GM19328 (cell line): ENCODE results near the gene TALDO1.
"Not testable (repeated sequence)": the region's sequence is repeated elsewhere in the genome, so short reads cannot be mapped to it uniquely, and the experiment has no call there.

Experiments used
- ATAC-seq: cut with Tn5 transposase; IDR thresholded peaks from one replicate; pipeline ENCODE4 v1.9.1; 2021; ENCODE audit warnings: mild to moderate bottlenecking, moderate library complexity; ENCODE audit not compliant: unreplicated experiment

TALDO1 gene

DNA sequence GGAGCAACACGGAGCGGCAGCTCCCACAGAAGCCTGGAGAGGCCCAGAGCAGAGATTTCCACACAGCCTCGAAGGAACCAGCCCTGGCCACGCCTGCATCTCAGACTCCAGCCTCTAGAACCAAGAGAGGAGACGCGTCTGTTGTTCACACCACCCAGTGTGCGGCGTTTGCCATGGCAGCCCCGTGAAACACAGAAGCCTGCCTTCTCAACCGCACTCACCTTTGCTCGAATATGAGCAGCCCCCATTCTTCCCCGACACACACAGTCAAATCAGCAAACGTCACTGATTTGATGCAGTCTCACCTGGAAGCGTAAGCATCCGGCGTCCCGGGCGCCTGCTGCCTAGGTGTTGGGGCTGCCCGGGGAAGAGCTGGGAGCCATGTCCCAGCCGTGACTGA lies 14.2 kb upstream of the TALDO1 start:
- no peak for ATAC-seq

DNA sequence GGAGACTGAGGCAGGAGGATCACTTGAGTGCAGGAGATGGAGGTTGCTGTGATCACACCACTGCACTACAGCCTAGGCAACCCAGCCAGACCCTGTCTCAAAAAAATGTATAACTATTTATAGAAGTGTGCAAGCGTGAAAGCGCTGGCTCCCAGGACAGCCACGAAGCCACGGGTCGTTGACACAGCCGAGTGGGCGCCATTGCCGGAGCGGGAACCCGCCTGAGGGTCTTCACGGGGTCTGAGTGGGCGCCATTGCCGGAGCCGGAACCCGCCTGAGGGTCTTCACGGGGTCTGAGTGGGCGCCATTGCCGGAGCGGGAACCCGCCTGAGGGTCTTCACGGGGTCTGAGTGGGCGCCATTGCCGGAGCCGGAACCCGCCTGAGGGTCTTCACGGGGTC lies 12.7 kb upstream of the TALDO1 start:
- not testable (repeated sequence) for ATAC-seq

DNA sequence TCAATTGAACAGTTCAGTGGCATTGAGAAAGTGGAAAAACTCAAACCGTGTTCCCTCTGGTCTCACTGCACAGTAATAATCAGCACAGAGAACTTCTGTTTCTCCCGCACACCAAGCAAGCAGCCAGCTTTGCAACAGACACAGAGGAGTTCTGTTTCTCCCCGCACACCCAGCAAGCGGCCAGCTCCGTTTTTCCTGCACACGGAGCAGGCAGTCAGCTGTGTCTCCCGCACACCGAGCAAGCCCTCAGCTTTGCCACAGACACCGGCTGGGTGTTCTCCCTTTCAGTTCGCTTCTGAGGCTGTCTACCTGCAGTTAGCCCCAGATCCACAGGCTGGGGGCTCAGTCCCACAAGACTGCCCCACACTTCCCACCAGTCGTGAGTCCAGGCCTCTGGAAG lies 9.9 kb upstream of the TALDO1 start:
- no peak for ATAC-seq

DNA sequence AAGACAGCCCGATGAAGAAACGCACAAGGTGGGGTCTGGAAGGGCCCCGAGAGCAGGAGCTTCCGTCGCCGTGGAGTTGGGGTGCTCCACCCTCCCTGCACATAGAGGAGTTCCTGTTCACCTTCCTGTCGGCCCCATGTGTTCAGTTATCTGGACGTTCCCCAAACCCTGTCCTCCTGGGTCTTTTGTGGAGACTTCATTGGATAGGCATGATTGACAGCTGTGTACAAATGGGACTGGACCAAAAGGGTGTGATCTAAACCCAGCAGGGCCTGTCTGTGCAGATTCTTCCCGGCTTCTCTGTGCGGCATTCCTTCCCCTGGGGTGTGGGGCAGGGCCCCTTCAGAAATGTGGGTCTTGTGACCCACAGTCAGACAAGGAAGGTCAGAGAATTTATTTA lies 9.4 kb upstream of the TALDO1 start:
- not testable (repeated sequence) for ATAC-seq

DNA sequence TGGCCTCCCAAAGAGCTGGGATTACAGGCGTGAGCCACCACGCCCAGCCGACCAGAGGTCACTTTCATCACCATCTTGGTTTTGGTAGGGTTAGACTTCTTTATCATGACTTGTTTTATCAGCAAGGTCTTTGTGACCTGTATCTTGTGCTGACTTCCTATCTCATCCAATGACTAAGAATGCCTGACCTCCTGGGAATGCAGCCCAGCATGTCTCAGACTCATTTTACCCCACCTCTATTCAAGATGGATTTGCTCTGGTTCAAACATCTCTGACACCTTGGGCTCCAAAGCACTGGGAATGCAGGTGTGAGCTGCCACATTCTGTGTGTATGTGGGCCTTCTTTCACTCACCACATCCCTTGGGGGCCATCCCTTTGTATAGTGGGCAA lies 5.1 kb upstream of the TALDO1 start:
- no peak for ATAC-seq

DNA sequence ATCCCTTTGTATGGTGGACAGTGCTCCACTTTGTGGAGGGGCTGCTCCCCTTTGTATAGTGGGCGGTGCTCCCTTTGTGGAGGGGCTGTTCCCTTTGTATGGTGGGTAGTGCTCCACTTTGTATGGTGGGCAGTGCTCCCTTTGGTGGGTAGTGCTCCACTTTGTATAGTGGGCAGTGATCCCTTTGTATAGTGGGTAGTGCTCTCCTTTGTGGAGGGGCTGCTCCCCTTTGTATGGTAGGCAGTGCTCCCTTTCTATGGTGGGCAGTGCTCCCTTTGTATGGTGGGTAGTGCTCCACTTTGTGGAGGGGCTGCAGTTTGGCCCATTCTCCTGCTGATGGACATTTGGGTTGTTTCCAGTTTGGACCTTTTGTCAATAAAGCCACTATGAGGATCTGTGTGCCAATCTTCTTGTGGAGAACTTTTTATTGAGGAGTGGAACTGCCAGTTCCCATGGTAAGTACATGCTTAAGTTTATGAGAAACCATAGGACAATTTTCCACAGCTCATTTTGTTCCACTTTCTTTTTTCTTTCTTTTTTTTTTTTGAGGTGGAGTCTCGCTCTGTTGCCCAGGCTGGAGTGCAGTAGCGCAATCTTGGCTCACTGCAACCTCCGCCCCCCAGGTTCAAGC lies 4.6 kb upstream of the TALDO1 start:
- ATAC-seq: no peak

DNA sequence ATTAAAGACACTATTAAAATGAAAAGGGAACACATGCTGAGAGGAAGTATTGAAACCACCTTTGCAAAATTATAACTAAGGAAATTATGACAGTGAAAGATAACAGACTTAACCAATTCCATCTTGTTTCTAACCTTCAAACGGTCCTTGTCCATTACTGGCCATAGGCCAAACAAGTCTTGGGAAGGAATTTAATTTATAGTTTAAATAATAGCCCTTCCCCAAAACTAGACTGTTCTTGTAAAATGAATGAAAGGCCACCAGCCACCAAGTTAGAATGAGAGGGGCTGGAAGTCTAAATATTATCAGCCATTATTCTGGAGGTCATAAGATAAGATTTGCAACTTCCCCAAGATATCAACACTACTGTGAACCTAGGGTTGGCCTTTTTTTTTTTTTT lies 1.8 kb upstream of the TALDO1 start:
- no peak for ATAC-seq

DNA sequence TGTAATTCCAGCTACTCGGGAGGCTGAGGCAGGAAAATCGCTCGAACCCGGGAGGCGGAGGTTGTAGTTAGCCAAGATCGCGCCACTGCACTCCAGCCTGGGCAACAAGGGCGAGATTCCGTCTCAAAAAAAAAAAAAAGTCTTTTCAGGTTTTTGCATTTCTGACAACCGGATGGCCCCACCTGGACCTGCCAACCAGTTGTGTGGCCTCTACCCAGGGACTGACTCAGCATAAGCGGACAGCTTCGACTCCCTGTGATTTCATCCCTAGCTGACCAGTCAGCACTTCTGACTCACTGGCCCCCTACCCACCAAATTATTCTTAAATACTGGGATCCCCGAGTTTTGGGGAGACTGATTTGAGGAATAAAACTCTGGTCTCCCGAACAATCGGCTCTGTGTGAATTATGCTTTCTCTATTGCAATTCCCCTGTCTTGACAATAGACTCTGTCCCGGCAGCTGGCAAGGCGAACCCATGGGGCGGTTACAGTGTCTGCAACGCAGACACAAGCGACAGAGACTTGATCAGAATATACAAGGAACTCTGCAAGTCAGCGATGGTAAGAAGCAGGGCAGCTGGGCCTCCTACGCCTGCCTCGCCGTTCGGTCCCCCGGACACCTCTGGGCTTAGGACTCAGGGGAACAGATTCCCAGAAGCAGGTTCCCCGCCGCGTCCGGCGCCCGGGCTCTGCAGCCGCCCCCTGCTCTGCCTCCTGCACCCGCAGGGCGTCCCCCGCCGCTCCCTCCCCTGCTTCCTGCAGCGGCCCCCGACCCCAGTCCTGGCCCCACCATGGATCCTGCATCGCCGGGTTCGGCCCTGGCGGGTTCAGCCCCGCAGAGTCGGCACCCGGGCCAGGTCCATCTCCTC lies 741 bp upstream of the TALDO1 start:
- peak; percentile 25 for ATAC-seq

DNA sequence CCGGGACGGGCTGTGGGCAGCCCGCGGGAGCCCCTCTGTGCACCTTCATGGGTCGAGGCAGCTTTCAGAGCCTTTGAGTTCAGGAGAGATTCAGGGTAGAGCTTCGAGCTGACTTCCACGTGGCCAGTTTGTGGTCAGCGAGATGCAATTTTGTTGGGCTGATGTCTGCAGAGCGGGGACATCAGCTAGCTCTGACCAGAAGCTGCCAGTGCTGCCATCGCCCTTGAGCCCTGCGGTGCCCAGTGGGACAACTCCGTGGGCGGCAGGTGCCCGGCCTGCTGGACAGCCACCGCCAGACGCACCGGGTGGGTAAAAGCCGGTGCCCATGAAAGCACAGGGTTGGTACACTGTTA lies 719 bp downstream of the TALDO1 start:
- ATAC-seq: no peak

DNA sequence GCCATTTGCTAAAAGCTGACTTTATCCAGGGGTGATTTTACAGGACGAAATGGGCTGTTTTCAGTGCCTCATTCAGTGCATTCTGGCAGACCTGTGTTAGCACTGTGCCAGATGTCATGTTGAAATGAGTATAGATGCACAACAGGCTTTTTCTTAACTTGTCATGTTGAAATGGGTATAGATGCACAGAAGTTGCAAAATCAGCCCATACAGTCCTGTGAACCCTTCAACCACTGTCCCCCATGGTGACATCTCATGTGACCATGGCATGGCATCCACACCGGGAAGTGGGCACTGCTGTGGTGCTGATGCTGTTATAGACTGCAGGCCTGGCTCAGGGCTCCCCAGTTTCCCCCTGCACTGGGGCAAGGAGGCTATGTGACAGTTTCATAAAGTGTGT lies 2.5 kb downstream of the TALDO1 start:
- no peak for ATAC-seq

DNA sequence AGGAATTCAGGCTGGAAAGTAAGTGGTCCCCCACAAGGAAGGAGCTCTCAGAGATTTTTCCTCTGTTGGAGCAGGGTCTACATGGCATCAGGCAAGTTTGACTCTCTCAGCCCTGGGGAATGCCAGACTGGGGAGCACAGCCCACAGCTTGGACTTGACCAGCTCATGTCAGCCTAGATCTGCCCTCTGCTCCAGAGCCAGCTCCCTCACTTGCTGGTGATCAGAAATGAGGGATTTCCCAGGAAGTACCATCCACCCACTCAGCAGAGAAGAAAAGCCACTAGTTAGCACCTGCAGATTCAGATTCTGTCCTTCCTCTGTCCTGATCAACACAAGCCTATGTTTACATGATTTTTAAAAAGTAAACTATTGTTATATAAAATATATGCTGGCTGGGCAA lies 13.0 kb downstream of the TALDO1 start:
- ATAC-seq: no peak

DNA sequence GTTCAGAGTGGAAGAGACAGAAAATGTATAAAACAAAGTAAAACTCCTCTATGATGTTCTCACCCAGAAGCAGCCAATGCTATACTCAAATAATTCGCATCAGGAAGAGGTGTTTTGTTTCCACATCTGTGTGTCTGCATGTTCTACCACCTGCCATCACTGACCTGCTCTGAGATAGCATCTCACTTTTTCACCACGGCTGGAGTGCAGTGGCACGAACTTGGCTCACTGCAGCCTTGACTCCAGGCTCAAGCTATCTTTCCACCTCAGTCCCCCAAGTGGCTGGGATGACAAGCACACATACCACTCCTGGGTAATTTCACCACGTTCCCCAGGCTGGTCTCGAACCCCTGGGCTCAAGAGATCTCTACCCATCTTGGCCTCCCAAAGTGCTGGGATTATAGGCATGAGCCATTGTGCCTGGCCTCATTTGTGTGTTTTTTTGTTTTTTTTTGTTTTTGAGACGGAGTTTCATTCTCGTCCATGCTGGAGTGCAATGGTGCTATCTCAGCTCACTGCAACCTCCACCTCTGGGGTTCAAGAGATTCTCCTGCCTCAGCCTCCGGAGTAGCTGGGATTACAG lies 14.4 kb downstream of the TALDO1 start:
- ATAC-seq: no peak

DNA sequence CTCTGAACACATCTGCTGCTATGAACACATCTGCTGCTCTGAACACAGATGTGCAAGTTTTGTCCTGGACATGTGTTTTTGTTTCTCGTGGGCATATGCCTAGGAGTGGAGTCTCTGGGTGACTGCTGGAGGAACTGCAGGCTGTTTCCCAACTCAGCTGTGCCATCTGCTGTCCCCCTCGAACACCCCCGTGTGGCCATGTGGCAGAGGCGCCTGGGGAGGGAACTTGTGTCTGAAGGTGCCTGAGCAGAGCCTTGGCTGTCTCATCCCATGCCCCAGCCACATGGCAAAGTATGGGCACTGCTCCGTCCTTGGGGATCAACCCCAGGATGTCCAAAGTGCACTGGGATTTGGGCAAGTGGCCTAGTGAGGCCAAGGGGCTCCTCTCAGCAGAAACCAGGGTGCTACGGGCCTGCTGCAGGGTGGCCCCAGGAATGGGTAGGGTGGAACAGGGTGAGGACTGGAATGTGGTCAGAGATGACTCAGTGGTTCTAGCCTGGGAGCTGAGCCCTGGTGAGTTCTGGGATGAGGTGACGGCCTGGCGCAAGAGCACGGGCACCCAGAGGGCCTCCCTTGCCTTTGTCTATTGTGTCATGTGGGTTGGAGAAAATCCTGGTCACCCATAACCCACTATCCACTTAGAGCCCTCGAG lies 15.3 kb downstream of the TALDO1 start:
- no peak for ATAC-seq

DNA sequence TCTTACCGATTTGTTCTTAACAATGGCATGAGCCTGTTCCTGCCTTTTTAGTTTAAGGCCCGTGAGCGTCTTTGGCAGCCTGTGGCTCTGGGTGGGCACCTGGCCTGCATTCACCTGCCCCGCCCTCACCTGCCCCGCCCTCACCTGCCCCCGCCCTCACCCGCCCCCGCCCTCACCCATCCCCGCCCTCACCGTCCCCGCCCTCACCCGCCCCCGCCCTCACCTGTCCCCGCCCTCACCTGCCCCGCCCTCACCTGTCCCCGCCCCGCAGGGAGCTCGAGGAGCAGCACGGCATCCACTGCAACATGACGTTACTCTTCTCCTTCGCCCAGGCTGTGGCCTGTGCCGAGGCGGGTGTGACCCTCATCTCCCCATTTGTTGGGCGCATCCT lies 15.8 kb downstream of the TALDO1 start:
- no peak for ATAC-seq

DNA sequence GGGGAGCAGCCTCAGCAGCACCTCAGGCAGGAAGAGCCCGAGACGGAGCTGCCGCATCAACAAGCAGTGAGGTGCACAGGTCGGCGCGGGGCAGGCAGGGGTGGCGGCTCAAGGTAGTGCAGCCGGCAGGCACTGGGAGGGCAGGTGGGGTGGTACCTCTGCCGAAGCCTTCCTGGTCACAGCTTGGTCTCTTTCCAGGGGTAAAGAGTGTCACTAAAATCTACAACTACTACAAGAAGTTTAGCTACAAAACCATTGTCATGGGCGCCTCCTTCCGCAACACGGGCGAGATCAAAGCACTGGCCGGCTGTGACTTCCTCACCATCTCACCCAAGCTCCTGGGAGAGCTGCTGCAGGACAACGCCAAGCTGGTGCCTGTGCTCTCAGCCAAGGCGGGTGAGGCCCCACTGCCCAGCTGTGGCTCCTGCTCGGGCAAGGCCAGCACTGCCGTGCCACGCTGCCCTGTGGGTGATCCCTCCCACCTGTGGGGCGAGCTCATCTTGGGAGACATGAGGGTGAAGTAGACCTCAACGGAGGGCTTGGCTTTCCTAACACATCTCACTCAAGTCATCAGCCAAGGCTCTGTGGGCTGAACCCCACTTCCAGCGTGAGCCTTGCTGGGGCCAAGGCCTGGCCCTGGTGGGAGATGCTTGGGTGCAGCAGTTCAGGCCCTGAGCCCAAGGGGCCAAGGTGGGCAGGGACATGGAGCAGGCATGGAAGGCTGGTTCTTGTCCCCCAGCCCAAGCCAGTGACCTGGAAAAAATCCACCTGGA lies 16.5 kb downstream of the TALDO1 start:
- no peak for ATAC-seq

DNA sequence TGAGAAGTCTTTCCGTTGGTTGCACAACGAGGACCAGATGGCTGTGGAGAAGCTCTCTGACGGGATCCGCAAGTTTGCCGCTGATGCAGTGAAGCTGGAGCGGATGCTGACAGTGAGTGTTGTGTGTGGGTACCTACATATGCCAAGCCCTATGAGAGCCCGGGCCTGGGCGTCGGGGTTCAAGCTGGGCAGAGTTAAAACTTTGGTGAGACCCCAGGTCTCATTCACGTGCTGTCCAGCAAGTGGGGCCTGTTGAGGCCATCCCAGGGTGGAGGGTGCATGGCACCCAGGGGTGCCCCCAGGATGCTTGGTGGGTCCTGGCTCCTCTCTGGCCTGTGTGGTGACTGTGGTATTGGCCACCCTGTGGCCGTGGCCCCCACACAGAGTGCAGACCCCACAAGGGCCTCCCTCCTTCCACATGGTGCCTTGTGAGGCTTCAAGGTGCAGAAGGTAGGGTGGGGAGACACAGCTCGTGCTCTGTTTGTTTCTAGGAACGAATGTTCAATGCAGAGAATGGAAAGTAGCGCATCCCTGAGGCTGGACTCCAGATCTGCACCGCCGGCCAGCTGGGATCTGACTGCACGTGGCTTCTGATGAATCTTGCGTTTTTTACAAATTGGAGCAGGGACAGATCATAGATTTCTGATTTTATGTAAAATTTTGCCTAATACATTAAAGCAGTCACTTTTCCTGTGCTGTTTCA lies 17.2 kb downstream of the TALDO1 start:
- no peak for ATAC-seq

DNA sequence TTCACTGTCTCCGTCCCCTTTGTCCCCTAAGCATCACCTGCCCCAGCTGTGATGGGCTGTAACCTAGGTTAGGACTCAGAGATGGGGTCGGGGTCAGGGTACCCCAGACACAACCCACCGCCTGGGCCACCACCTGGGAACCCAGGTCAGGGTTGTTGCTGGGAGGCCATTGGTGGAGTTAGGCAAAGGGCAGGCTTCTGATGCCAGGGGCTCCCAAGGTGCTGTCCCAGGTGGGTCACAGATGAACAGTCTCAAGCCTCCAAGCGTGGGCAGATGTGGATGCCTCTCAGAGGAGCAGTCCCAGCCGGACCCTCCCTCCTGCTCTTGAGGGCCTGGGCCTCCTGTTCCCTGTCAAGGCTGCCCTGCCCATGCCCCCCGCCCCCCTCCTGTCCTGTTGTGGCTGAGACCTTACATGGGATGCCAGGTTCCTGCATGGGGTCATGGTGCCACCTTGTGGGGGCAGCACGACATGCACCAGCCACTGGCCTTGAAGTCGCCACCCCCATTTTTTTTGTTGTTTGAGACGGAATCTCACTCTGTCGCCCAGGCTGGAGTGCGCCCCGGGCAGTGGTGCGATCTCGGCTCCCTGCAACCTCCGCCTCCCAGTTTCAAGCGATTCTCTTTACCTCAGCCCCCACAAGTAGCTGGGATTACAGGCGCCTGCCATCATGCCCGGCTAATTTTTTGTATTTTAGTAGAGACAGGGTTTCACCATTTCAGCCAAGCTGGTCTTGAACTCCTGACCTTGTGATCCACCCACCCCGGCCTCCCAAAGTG lies 17.9 kb downstream of the TALDO1 start:
- ATAC-seq: no peak

DNA sequence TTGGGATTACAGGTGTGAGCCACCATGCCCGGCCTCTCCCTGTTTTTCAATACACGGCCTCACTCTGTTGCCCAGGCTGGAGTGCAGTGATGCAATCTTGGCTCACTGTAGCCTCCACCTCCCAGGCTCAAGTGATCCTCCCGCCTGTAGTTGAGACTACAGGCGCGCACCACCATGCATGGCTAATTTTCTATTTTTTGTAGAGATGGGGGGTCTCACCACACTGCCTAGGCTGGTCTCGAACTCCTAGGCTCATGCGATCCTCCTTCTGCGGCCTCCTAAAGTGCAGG lies 18.5 kb downstream of the TALDO1 start:
- no peak for ATAC-seq

DNA sequence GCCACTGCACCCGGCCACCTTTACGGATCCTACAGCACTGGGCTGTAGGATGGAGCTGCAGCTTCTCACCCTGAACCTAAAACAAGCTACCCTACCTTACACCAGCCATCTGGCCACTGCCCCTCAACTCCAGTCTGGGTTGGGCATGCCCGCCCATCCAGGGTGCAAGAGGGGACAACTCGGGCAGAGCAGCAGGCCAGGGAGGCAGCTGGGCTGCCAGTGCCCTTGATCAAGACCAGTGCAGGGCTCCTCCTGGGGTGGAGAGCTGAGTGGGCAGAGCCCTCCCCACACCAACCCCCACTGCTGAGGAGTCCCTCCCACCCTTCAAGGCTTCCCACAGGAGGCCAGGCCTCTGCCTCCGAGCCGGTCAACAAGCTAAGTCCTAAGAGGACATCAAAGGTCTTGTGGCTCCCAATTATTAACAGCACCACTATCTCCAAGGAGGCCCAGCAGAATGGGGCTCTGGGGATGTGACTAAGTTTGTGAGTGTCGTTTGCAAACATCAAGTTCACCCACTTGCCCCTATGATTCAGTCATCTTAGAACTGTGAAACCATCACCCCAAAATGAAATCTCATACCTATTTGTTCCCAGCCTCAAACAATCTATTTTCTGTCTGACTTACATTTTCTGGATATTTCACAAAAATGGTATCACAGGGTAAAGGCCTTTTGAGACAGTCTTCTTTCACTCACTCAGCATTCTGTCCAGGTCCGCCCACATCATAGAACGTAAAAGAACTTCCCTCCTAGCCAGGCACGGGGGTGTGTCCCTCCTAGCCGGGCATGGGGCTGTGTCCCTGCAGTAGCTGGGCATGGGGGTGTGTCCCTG lies 19.1 kb downstream of the TALDO1 start:
- ATAC-seq: no peak
